Measurements from ENCODE around the gene PPP1R14C. TPM values are rescaled to one million over a fixed set of nuclear protein-coding genes. Genes with fewer than 3 reads are reported as not detected.
"Not testable (repeated sequence)": the region's sequence is repeated elsewhere in the genome, so short reads cannot be mapped to it uniquely, and the experiment has no call there.

Gene PPP1R14C
- total RNA-seq, 3 donors from 2014 or later, result 11.1 to 33.5 (median 25.2) TPM

DNA sequence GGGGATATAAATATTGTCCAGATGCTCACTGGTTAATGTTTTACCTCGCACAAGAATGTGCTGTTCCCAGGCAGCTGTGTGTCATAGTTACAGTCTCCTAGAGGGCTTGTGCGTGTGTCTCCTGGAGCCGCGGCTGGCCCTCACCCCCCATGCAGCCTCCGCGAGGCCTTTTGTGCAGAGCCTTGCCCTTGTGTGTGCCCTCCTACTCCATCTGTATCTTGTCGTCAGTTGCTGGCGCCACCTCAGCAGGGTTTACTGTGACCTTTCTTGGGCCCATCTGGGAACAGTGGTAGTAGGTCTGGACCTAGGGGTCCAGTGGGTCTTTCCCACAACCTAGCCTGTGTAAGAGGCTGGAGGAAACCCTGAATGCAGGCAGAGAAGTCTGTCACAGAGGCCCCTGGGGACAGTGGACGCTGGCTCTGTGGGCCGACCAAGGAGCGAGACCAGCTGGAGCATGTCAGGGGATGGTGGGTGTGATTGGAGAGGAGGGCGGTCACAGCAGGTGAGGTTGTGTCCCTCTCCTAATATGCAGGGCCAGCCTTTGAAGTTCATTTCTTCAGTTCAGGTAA lies 35.2 kb downstream of the PPP1R14C start:
- Histone ChIP-seq H3K36me3 (ENCODE audit: low read depth) (no peaks in the 10 kb centered on the region), H3K4me3 (no peak overlapping the region), H3K9me3 (no peaks in the 10 kb centered on the region), H3K4me1 (ENCODE audit: low read depth) (peaks cover 28% of the 10 kb centered on the region)
- TF ChIP-seq, protein P1, sequence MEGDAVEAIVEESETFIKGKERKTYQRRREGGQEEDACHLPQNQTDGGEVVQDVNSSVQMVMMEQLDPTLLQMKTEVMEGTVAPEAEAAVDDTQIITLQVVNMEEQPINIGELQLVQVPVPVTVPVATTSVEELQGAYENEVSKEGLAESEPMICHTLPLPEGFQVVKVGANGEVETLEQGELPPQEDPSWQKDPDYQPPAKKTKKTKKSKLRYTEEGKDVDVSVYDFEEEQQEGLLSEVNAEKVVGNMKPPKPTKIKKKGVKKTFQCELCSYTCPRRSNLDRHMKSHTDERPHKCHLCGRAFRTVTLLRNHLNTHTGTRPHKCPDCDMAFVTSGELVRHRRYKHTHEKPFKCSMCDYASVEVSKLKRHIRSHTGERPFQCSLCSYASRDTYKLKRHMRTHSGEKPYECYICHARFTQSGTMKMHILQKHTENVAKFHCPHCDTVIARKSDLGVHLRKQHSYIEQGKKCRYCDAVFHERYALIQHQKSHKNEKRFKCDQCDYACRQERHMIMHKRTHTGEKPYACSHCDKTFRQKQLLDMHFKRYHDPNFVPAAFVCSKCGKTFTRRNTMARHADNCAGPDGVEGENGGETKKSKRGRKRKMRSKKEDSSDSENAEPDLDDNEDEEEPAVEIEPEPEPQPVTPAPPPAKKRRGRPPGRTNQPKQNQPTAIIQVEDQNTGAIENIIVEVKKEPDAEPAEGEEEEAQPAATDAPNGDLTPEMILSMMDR (IDR thresholded peaks at IDR 0.05), result no peak
- ATAC-seq, result peak; percentile 75
- peak in 1 of 3 donors; percentile 61 for DNase-seq
- intact Hi-C loops (cut with DNase I, micrococcal nuclease), result no loop called here

DNA sequence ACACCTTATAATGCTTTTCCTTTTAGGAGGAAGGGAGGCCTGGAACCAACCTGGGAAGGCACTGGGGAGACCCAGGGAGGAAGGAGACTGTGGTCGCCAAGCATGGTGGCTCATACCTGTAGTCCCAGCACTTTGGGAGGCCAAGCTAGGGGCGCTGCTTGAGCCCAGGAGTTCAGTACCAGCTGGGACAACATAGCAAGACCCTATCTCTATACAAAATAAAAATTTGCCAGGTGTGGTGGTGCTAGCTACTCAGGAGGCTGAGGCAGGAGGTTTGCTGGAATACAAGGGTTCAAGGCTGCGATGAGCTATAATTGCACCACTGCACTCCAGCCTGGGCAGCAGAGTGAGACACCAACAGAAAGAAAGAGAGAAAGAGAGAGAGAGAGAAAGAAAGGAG lies 36.2 kb downstream of the PPP1R14C start:
- DNase-seq (no peak), ATAC-seq (no peak)
- H3K9me3 ChIP-seq, result no peaks in the 10 kb centered on the region
- TF ChIP-seq, protein P1 (IDR thresholded peaks at IDR 0.05), result no peak
- no peak overlapping the region for H3K4me3 ChIP-seq
- intact Hi-C loops (cut with DNase I, micrococcal nuclease), result no loop called here
- peaks cover 31% of the 10 kb centered on the region for H3K4me1 ChIP-seq (ENCODE audit: low read depth)
- no peaks in the 10 kb centered on the region for H3K36me3 ChIP-seq (ENCODE audit: low read depth)

DNA sequence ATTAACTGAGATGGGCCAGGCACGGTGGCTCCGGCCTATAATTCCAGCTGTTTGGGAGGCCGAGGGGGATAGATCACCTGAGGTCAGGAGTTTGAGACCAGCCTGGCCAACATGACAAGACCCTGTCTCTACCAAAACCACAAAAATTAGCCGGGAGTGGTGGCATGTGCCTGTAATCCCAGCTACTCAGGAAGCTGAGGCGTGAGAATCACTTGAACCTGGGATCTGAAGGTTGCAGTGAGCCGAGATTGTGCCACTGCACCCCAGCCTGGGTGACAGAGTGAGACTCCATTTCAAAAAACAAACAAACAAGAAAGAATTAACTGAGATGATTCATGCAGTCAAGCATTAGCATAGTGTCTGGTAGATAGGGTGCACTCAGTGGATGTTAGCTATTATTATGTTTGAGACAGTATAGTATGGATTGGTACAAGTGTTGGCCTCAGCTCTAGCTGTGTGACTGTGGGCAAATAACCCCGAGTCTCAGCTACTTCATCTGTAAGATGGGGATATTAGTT lies 37.1 kb downstream of the PPP1R14C start:
- H3K36me3 ChIP-seq (ENCODE audit: low read depth); intact Hi-C loops (cut with DNase I, micrococcal nuclease); H3K9me3 ChIP-seq; H3K4me3 ChIP-seq; ATAC-seq; DNase-seq: not testable (repeated sequence)
- H3K4me1 ChIP-seq (ENCODE audit: low read depth), result peaks cover 36% of the 10 kb centered on the region

DNA sequence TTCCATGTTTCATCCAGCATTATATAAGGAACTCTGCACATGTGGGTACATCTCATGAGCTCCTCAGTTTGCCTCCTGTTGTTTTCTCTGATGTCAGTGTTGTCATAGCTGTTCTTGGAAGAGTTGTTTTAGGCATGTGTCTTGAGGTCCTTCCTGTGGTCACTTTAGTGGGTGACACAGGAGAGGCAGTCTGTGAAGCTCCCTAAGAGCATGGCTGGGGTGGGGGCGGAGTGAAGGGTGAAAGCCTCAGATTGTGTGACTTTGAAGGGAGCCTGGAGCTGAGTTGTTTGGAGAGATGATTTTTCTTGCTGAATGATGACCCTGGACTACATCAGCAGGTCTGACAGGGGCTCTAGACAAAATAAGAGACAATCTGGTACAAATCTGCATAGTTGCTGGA lies 37.7 kb downstream of the PPP1R14C start:
- intact Hi-C loops (cut with DNase I, micrococcal nuclease), result no loop called here
- TF ChIP-seq, protein P1 (IDR thresholded peaks at IDR 0.05), result no peak
- Histone ChIP-seq H3K36me3 (ENCODE audit: low read depth) (no peaks in the 10 kb centered on the region), H3K4me3 (no peak overlapping the region), H3K4me1 (ENCODE audit: low read depth) (peaks cover 38% of the 10 kb centered on the region), H3K9me3 (no peaks in the 10 kb centered on the region)
- no peak for ATAC-seq
- no peak for DNase-seq

DNA sequence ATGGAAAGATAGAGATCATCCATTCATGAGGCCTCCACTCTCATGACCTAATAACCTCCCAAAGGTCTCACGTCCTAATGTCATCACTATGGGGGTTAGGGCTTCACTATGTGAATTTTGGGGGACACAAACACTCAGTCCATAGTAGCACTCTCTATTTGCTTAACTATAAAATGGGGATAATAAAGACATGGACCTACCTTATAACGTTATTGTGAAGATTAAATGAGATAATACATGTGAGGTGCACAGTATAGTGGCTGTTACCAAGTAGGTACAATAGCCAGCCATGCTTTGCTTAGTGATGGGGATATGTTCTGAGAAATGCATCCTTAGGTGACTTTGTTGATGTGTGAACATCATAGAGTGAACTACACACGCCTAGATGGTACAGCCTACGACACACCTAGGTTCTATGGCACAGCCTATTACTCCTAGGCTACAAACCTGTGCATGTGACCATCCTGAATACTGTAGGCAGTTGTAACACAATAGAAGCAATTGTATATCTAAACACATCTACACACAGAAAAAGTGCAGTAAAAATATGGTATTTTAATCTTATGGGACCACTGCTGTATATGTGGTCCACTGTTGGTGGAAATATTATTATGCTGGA lies 39.7 kb downstream of the PPP1R14C start:
- H3K4me3 ChIP-seq, result no peak overlapping the region
- ATAC-seq, result peak; percentile 66
- intact Hi-C loops (cut with DNase I, micrococcal nuclease), result no loop called here

DNA sequence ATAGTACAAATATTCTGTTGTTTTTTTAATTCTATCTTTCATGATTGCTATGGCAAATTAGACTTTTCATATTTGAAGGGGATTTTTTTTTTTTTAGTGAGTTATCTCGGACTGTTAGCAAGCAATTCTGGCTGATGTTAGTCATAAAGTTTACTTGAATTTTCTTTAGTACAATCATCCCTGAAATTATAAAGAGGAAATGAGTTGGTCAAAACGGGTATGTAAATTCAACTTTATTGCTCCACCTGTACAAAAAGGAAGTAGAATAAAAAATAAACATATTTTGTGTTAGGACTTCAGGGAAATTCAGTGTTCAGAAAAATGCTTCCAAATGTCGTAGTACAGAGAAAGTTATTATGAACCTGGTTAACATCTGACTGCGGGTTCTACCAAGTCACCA lies 40.3 kb downstream of the PPP1R14C start:
- H3K4me3 ChIP-seq, result no peak overlapping the region
- ATAC-seq (peak; percentile 51), DNase-seq (no peak)
- H3K4me1 ChIP-seq (ENCODE audit: low read depth), result peaks cover 20% of the 10 kb centered on the region
- H3K36me3 ChIP-seq (ENCODE audit: low read depth), result no peaks in the 10 kb centered on the region
- TF ChIP-seq, protein P1 (IDR thresholded peaks at IDR 0.05), result no peak
- intact Hi-C loops (cut with DNase I, micrococcal nuclease), result no loop called here
- no peaks in the 10 kb centered on the region for H3K9me3 ChIP-seq

More for the DNA sequence above, 39.7 kb downstream of the PPP1R14C start:
- TF ChIP-seq, protein P1 (IDR thresholded peaks at IDR 0.05), result no peak
- H3K9me3 ChIP-seq, result no peaks in the 10 kb centered on the region
- no peaks in the 10 kb centered on the region for H3K36me3 ChIP-seq (ENCODE audit: low read depth)
- peak in 1 of 3 donors; percentile 50 for DNase-seq
- H3K4me1 ChIP-seq (ENCODE audit: low read depth), result peaks cover 20% of the 10 kb centered on the region
